IMR-90 (cell line): ENCODE measurements around the gene OVCA2. TPM values are rescaled to one million over a fixed set of nuclear protein-coding genes. Genes with fewer than 3 reads are reported as not detected.

Experiments used
- ATAC-seq: fragments of 200-7000 bp; cut with Tn5 transposase; 2 replicates; pipeline ENCODE4 v1.9.1; 2020; ENCODE audit warnings: low read depth, mild to moderate bottlenecking, moderate library complexity
- BruUV-seq: library from RNA; stranded (reverse); fragments of 400-500 nt; replicated peaks from 2 replicates; lab custom pipeline; 2021; lab: Mats Ljungman, UMichigan
- CTCF ChIA-PET: fragments of 300-600 bp; formaldehyde crosslinking; extraction: SDS; loops from one replicate; lab custom pipeline; 2021; ENCODE audit warnings: antibody characterized with exemption; lab: Yijun Ruan, JAX
- POLR2A ChIA-PET: fragments of 300-600 bp; sonication (Branson Sonifier 250); formaldehyde crosslinking; loops from one replicate; lab custom pipeline; 2022; ENCODE audit warnings: antibody characterized with exemption; ENCODE audit not compliant: unreplicated experiment; lab: Charles Lee
- DNase-seq: peaks from one replicate; pipeline ENCODE4 v3.0.0; 2013
- H2AFZ ChIP-seq: replicated peaks from 2 replicates; pipeline ENCODE3; 2013; ENCODE audit warnings: low read length, mild to moderate bottlenecking; ENCODE audit not compliant: poor library complexity
- H2AK5ac ChIP-seq: 2 replicates; pipeline ENCODE4 v1.6.1; 2013; ENCODE audit warnings: low read depth, low read length, inconsistent platforms
- H2AK9ac ChIP-seq: replicated peaks from 2 replicates; pipeline ENCODE3; 2013; ENCODE audit warnings: mild to moderate bottlenecking, low read depth, low read length, moderate library complexity; ENCODE audit not compliant: poor library complexity
- H2BK120ac ChIP-seq: 2 replicates; pipeline ENCODE4 v1.6.1; 2013; ENCODE audit warnings: low read depth, low read length, inconsistent platforms
- H2BK15ac ChIP-seq: 3 replicates; pipeline ENCODE4 v1.6.1; 2013; ENCODE audit warnings: low read depth, low read length, inconsistent platforms
- H2BK20ac ChIP-seq: 2 replicates; pipeline ENCODE4 v1.6.1; 2013; ENCODE audit warnings: low read depth, mild to moderate bottlenecking, inconsistent platforms, low read length, moderate library complexity
- H2BK5ac ChIP-seq: 2 replicates; pipeline ENCODE4 v1.6.1; 2013; ENCODE audit warnings: mild to moderate bottlenecking, low read depth, low read length, inconsistent platforms; ENCODE audit not compliant: poor library complexity, severe bottlenecking
- H3K14ac ChIP-seq: replicated peaks from 2 replicates; pipeline ENCODE4 v1.6.1; 2013; ENCODE audit warnings: low read depth, low read length, inconsistent platforms
- H3K18ac ChIP-seq: 2 replicates; pipeline ENCODE4 v1.6.1; 2013; ENCODE audit warnings: low read depth, low read length, control low read depth
- H3K23ac ChIP-seq: 2 replicates; pipeline ENCODE4 v1.6.1; 2013; ENCODE audit warnings: low read depth, low read length, inconsistent platforms
- H3K27ac ChIP-seq: 2 replicates; pipeline ENCODE4 v1.5.1; 2013; ENCODE audit warnings: mild to moderate bottlenecking, control low read depth, low read length; ENCODE audit not compliant: insufficient read depth
- H3K27me3 ChIP-seq: 2 replicates; pipeline ENCODE4 v1.6.1; 2013; ENCODE audit warnings: low read length; ENCODE audit not compliant: control insufficient read depth, insufficient read depth
- H3K36me3 ChIP-seq: 2 replicates; pipeline ENCODE4 v1.6.1; 2013; ENCODE audit warnings: low read length, mixed read lengths; ENCODE audit not compliant: control insufficient read depth, insufficient read depth
- H3K4ac ChIP-seq: 2 replicates; pipeline ENCODE4 v1.6.1; 2013; ENCODE audit warnings: low read depth, low read length, inconsistent platforms
- H3K4me1 ChIP-seq: 2 replicates; pipeline ENCODE4 v1.6.1; 2013; ENCODE audit warnings: low read length, mixed read lengths; ENCODE audit not compliant: control insufficient read depth, insufficient read depth
- H3K4me2 ChIP-seq: 2 replicates; pipeline ENCODE4 v1.6.1; 2013; ENCODE audit warnings: low read depth, mild to moderate bottlenecking, control low read depth, low read length, moderate library complexity
- H3K4me3 ChIP-seq: 2 replicates; pipeline ENCODE4 v1.5.1; 2013; ENCODE audit warnings: low read depth, mild to moderate bottlenecking, control low read depth, low read length, moderate library complexity; ENCODE audit not compliant: insufficient read depth
- H3K56ac ChIP-seq: 2 replicates; pipeline ENCODE4 v1.6.1; 2013; ENCODE audit warnings: low read length, inconsistent platforms; ENCODE audit not compliant: insufficient read depth; ENCODE audit errors: extremely low read depth
- H3K79me1 ChIP-seq, 2 experiments: 2 replicates each; pipeline ENCODE4 v1.6.1; 2013; ENCODE audit warnings: low read length in 2 of 2, inconsistent platforms in 1 of 2, low read depth in 1 of 2
- H3K9ac ChIP-seq: 2 replicates; pipeline ENCODE4 v1.6.1; 2013; ENCODE audit warnings: low read depth, low read length, control low read depth
- H3K9me1 ChIP-seq: 2 replicates; pipeline ENCODE4 v1.6.1; 2013; ENCODE audit warnings: low read length, inconsistent platforms; ENCODE audit not compliant: insufficient read depth
- H3K9me3 ChIP-seq: 2 replicates; pipeline ENCODE4 v1.6.1; 2013; ENCODE audit warnings: low read length; ENCODE audit not compliant: control insufficient read depth, insufficient read depth
- H4K20me1 ChIP-seq: 2 replicates; pipeline ENCODE4 v1.6.1; 2013; ENCODE audit warnings: low read length, inconsistent platforms; ENCODE audit not compliant: insufficient read depth
- H4K5ac ChIP-seq: 2 replicates; pipeline ENCODE4 v1.6.1; 2013; ENCODE audit warnings: mild to moderate bottlenecking, low read depth, low read length, control low read depth
- H4K8ac ChIP-seq, 2 experiments: 2 replicates each; pipeline ENCODE4 v1.6.1; 2013; ENCODE audit warnings: low read depth in 2 of 2, low read length in 2 of 2, control low read depth in 1 of 2, inconsistent platforms in 1 of 2
- H4K91ac ChIP-seq: 2 replicates; pipeline ENCODE4 v1.6.1; 2013; ENCODE audit warnings: low read depth, low read length, inconsistent platforms; ENCODE audit not compliant: insufficient read depth
- BHLHE40 ChIP-seq: fragments of 150-350 bp; IDR thresholded peaks from 2 replicates; pipeline ENCODE4 v1.6.1; 2016; ENCODE audit warnings: mild to moderate bottlenecking, low read depth, low read length
- CEBPB ChIP-seq: IDR thresholded peaks from 2 replicates; pipeline ENCODE4 v1.6.1; 2012; ENCODE audit warnings: low read depth, low read length, improper control_type of control experiment
- CHD1 ChIP-seq: IDR thresholded peaks from 2 replicates; pipeline ENCODE4 v1.6.1; 2012; ENCODE audit warnings: low read depth, low read length, improper control_type of control experiment
- FOS ChIP-seq: fragments of 150-350 bp; IDR thresholded peaks from 2 replicates; pipeline ENCODE4 v1.6.1; 2016; ENCODE audit warnings: low read depth, low read length
- MAFK ChIP-seq: IDR thresholded peaks from 2 replicates; pipeline ENCODE4 v1.6.1; 2012; ENCODE audit warnings: low read depth, low read length, improper control_type of control experiment
- MXI1 ChIP-seq: IDR thresholded peaks from 2 replicates; pipeline ENCODE4 v1.6.1; 2012; ENCODE audit warnings: low read depth, mild to moderate bottlenecking, low read length, moderate library complexity, borderline replicate concordance
- NFE2L2 ChIP-seq: fragments of 150-350 bp; IDR thresholded peaks from 2 replicates; pipeline ENCODE4 v1.6.1; 2016; ENCODE audit warnings: low read depth, mild to moderate bottlenecking, low read length
- POLR2A ChIP-seq: IDR thresholded peaks from 2 replicates; pipeline ENCODE4 v1.6.1; 2012; ENCODE audit warnings: mild to moderate bottlenecking, low read depth, low read length
- RAD21 ChIP-seq: IDR thresholded peaks from 2 replicates; pipeline ENCODE4 v1.6.1; 2012; ENCODE audit warnings: low read length, improper control_type of control experiment
- RCOR1 ChIP-seq: IDR thresholded peaks from 2 replicates; pipeline ENCODE4 v1.6.1; 2012; ENCODE audit warnings: mild to moderate bottlenecking, low read length, improper control_type of control experiment; ENCODE audit not compliant: insufficient replicate concordance
- RFX5 ChIP-seq: IDR thresholded peaks from 2 replicates; pipeline ENCODE4 v1.8.0; 2012; ENCODE audit warnings: low read depth, mild to moderate bottlenecking, low read length, moderate library complexity
- SMC3 ChIP-seq: fragments of 150-350 bp; IDR thresholded peaks from 2 replicates; pipeline ENCODE4 v1.6.1; 2016; ENCODE audit warnings: low read depth, mild to moderate bottlenecking, antibody characterized with exemption, low read length, moderate library complexity
- WGBS, 2 experiments: methylation state at CpG; one replicate each; pipeline versions ENCODE4 v1.1.5 to v1.1.7; 2013; ENCODE audit warnings: missing lambda C conversion rate in 2 of 2; ENCODE audit not compliant: insufficient read length in 1 of 2; ENCODE audit errors: extremely low coverage in 2 of 2; 5-methylcytosine and 5-hydroxymethylcytosine counted together
- dilution Hi-C: fragments of 300-500 bp; cut with HindIII; formaldehyde crosslinking; loops from one replicate; pipeline ENCODE4 v1.14.3; 2018; ENCODE audit warnings: low sequenced_read_pairs; ENCODE audit not compliant: unreplicated experiment
- in situ Hi-C: fragments of 300-500 bp; cut with MboI; formaldehyde crosslinking; loops from 3 replicates; pipeline ENCODE4 v1.14.3; 2019; ENCODE audit warnings: low sequenced_read_pairs, inconsistent platforms, mixed read lengths
- intact Hi-C: fragments of 100-400 bp; cut with micrococcal nuclease; formaldehyde crosslinking; loops from 2 replicates; pipeline ENCODE4 v1.10.0; 2022
- polyA plus RNA-seq, 3 experiments: library from polyadenylated mRNA; depleted of rRNA; stranded (reverse); fragments of >200 nt; gene quantifications; 2 replicates each; pipeline ENCODE4 v1.2.3, GENCODE V29; 2012; ENCODE audit warnings: low replicate concordance in 1 of 3
- total RNA-seq: library from RNA; depleted of rRNA; stranded (reverse); fragments of >200 nt; gene quantifications from 2 replicates; pipeline ENCODE4 v1.2.3, GENCODE V29; 2012
- TF ChIP-seq, protein P1 (sequence below): conservative IDR thresholded peaks from 2 replicates; pipeline ENCODE4 v1.5.1; 2012; ENCODE audit warnings: mild to moderate bottlenecking, low read depth, low read length, improper control_type of control experiment
- TF ChIP-seq, protein P2 (sequence below): fragments of 150-350 bp; IDR thresholded peaks from 2 replicates; pipeline ENCODE4 v1.6.1; 2016; ENCODE audit warnings: low read depth, mild to moderate bottlenecking, low read length, moderate library complexity, borderline replicate concordance
- TF ChIP-seq, protein P3 (sequence below): fragments of 150-350 bp; IDR thresholded peaks from 2 replicates; pipeline ENCODE4 v1.6.1; 2017; ENCODE audit warnings: mild to moderate bottlenecking, antibody characterized with exemption, low read length, low read depth

Gene OVCA2
- total and polyA plus RNA-seq, 2 of the 4 experiments (the other 2 are of a cell fraction) = 38.7 to 46.9 TPM

DNA sequence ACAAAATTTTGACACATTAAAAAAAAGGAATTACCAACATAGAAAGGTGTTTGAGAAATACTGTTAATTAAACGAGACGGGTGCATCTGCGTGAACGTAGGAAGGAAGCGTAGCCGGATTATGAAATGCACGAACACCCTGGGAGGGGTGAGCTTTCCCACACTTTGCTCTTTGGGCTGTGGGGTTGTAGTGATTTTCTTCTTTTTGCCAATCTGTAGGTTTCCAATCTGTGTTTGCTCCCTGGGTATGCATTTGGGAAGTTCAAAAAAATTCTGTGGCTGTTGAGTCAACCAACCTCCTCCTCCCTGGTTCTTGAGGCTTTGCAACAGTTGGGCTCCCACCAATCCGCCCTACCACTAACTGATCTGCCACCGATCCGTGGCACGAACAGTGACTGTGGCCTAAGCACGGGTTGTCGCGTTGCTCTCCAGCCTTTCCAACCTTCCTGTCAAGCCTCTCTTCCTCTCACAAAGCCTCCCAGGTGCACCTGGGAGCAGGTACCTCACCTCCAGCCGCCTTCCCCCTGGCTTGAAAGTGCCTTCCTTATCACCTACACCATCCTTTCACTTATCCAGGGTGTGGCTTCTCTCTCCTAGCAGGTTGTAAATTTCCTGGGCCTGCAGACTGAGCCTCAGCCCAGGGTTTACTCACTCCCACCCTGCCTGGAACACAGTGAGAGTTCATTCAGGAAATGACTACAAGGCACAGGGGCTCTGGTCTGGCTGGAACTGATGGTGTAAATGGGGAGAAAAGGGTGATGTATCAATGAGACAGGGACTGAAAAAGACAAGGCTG is 33.3 kb upstream of the OVCA2 start:
- ATAC-seq = no peak
- H4K91ac ChIP-seq = no peak overlapping the region
- no peak overlapping the region for H2AK9ac ChIP-seq

More for the DNA sequence above, 33.3 kb upstream of the OVCA2 start:
- no TSS peak for BruUV-seq
- H3K4me1 ChIP-seq = peaks cover 8% of the 10 kb centered on the region; the same call in 1 of the 2 replicates
- no peak overlapping the region for H3K27ac ChIP-seq
- CTCF ChIA-PET = no interaction called here
- DNase-seq = no peak
- H4K8ac ChIP-seq = no peak overlapping the region
- H2BK15ac ChIP-seq = no peak overlapping the region
- no peak overlapping the region for H3K9ac ChIP-seq
- 87% methylated on average over 7 of the region's 15 CpGs; no CpG with 5 or more reads in 1 of the 2 experiments for WGBS, 2 experiments
- no peaks in the 10 kb centered on the region for H3K36me3 ChIP-seq
- TF ChIP-seq CEBPB (no peak), MXI1 (no peak), MAFK (no peak), FOS (no peak), RCOR1 (no peak), POLR2A (no peak), CHD1 (no peak), RFX5 (no peak), SMC3 (no peak), BHLHE40 (no peak), RAD21 (no peak), NFE2L2 (no peak)
- TF ChIP-seq, protein P1, sequence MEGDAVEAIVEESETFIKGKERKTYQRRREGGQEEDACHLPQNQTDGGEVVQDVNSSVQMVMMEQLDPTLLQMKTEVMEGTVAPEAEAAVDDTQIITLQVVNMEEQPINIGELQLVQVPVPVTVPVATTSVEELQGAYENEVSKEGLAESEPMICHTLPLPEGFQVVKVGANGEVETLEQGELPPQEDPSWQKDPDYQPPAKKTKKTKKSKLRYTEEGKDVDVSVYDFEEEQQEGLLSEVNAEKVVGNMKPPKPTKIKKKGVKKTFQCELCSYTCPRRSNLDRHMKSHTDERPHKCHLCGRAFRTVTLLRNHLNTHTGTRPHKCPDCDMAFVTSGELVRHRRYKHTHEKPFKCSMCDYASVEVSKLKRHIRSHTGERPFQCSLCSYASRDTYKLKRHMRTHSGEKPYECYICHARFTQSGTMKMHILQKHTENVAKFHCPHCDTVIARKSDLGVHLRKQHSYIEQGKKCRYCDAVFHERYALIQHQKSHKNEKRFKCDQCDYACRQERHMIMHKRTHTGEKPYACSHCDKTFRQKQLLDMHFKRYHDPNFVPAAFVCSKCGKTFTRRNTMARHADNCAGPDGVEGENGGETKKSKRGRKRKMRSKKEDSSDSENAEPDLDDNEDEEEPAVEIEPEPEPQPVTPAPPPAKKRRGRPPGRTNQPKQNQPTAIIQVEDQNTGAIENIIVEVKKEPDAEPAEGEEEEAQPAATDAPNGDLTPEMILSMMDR = no peak
- TF ChIP-seq, protein P2, sequence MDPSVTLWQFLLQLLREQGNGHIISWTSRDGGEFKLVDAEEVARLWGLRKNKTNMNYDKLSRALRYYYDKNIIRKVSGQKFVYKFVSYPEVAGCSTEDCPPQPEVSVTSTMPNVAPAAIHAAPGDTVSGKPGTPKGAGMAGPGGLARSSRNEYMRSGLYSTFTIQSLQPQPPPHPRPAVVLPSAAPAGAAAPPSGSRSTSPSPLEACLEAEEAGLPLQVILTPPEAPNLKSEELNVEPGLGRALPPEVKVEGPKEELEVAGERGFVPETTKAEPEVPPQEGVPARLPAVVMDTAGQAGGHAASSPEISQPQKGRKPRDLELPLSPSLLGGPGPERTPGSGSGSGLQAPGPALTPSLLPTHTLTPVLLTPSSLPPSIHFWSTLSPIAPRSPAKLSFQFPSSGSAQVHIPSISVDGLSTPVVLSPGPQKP = no peak
- TF ChIP-seq, protein P3, sequence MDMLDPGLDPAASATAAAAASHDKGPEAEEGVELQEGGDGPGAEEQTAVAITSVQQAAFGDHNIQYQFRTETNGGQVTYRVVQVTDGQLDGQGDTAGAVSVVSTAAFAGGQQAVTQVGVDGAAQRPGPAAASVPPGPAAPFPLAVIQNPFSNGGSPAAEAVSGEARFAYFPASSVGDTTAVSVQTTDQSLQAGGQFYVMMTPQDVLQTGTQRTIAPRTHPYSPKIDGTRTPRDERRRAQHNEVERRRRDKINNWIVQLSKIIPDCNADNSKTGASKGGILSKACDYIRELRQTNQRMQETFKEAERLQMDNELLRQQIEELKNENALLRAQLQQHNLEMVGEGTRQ = no peak
- no peaks in the 10 kb centered on the region for H3K9me3 ChIP-seq
- H3K56ac ChIP-seq = no peak overlapping the region
- H2AK5ac ChIP-seq = no peak overlapping the region
- no peak overlapping the region for H4K5ac ChIP-seq
- POLR2A ChIA-PET = no interaction called here
- in situ Hi-C loops (no loop called here), dilution Hi-C loops (no loop called here), intact Hi-C loops (no loop called here)
- H2BK5ac ChIP-seq = no peak overlapping the region
- H3K4ac ChIP-seq = no peak overlapping the region
- no peaks in the 10 kb centered on the region for H3K9me1 ChIP-seq
- no peak overlapping the region for H3K23ac ChIP-seq
- H3K14ac ChIP-seq = no peak overlapping the region
- H2BK120ac ChIP-seq = no peak overlapping the region
- H4K20me1 ChIP-seq = no peaks in the 10 kb centered on the region
- H3K27me3 ChIP-seq = peaks cover 2% of the 10 kb centered on the region; the same call in 1 of the 2 replicates
- H2BK20ac ChIP-seq = no peak overlapping the region
- no peak overlapping the region for H3K18ac ChIP-seq
- no peaks in the 10 kb centered on the region for H3K79me1 ChIP-seq
- H2AFZ ChIP-seq = no peak overlapping the region
- no peak overlapping the region for H3K4me3 ChIP-seq
- H3K4me2 ChIP-seq = no peak overlapping the region
